GM18508 (cell line): ENCODE results near the gene SHMT2.

Experiments
- ATAC-seq: cut with Tn5 transposase; IDR thresholded peaks from one replicate; pipeline ENCODE4 v1.9.1; 2021; ENCODE audit warnings: moderate number of reproducible peaks; ENCODE audit not compliant: insufficient read depth, unreplicated experiment

Gene SHMT2

DNA sequence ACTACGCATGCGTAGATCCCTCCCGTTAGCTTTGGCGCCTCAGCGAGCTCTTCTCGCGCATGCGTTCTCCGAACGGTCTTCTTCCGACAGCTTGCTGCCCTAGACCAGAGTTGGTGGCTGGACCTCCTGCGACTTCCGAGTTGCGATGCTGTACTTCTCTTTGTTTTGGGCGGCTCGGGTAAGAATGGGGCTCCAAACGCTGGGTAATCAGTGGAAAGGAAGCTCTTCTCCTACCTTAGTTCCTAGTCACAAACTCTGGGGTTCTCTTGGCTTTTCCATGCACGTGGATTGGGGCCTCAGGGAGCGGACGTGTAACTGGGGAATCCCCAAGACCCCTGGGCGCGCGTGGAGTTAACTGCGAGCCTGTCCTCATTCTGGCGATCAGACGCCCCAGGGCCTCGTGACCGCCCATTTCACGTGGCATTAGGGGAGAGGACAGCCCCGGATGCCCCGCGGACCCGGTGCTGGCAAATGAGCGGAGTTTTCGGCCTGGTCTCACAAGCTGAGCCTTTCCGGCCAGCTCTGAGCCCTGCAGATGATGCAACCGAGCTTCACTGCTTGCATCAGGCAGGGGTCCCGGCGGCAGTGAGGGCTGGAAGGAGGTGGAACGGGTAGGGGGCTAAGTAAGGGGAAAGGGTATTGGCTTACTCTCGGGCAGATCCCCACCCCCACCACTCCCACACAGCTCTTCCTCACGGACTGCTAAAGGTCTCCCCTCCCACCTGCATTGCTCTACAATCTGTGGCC, at the start of gene SHMT2:
Gene SHMT2, plus strand, starts transcription at position 78 of the 747 bp plus-strand sequence. Its CDS starts 68 bp downstream, at position 146.
- ATAC-seq: no peak

DNA sequence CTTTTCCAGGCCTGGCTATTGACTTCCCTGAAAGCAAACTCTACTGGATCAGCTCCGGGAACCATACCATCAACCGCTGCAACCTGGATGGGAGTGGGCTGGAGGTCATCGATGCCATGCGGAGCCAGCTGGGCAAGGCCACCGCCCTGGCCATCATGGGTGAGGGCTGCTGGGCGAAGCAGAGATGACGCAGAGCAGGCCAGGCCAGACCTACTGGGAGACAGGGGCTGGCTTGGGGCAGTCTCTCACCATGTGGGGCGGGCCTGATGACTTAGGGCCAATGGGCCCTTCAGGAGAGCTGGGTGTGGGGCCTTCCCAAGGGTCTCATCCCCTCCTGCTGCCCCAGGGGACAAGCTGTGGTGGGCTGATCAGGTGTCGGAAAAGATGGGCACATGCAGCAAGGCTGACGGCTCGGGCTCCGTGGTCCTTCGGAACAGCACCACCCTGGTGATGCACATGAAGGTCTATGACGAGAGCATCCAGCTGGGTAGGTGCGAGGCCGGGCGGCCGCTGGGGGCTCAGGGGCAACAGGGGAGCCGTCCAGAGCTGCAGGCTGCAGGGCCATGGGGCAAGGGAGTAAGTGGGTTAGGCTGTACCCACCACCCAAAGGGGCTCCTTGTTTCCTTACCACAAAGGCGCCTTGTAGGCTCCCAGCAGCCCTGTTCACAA, 49.1 kb upstream of the SHMT2 start:
- no peak for ATAC-seq

DNA sequence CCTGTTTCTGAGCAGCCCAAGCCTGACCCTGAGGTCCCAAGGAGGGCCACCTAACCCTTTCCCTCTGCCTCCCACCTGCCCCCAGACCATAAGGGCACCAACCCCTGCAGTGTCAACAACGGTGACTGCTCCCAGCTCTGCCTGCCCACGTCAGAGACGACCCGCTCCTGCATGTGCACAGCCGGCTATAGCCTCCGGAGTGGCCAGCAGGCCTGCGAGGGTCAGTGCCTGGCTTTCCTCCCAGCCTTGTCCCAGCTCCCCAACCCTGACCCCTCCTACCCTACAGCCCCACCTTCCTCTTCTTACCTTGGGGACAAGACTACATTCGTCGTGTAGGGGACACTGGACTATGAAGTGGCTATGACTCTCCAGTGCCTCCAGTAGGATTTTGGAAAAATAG, 48.4 kb upstream of the SHMT2 start:
- no peak for ATAC-seq

DNA sequence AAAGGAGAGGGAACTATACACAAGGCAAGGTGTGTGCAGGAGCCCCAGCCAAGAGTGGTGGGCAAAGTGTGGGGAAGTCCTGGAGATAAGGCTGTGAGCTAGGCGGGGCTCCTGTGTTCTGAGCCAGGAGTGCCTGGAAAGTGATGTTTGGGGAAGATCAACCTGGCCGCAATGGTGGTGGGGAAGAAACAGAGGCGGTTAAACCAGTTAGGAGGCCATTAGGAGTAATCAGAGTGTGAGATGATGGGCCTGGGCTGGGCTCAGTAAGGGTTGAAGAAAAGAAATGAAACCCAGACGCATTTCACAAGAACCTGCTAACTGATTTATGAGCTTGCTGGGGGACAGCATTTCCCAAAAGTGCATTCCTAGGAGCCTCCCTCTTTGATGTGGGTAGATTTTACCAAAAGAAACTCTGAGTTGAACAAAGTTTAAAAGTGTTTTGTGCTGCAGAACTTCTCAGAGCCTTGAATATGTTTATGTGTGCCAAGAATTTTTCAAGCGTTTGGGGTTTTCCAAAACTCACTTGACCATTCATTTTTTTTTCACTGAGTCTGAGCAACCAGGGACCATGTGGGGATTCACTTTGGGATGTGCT, 47.9 kb upstream of the SHMT2 start:
- no peak for ATAC-seq

DNA sequence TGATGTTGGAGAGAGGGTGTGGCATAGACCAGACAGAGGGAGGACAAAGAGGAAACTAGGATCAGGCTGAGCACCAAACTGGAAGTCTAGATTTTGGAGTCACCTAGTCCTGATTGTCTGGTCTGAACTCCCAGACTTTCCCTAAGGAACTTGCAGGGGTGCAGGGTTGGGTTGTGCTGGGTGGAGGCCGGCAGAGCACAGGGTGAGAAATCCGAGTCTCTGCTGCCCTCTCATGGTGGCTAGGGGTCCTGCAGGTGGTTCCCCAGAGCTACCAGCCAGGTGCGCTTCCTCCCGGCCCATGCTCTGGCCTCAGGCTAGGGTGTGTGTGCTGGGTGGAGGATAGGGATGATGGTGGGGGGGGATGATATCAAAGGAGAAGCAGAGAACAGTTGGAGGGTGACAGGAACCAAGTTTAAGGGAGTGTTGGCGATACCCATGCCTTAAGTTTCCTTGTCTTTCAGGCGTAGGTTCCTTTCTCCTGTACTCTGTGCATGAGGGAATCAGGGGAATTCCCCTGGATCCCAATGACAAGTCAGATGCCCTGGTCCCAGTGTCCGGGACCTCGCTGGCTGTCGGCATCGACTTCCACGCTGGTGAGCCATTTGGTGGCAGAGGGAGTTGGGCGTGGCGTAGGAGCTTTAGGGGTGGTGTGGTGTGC, 46.5 kb upstream of the SHMT2 start:
- ATAC-seq: no peak

DNA sequence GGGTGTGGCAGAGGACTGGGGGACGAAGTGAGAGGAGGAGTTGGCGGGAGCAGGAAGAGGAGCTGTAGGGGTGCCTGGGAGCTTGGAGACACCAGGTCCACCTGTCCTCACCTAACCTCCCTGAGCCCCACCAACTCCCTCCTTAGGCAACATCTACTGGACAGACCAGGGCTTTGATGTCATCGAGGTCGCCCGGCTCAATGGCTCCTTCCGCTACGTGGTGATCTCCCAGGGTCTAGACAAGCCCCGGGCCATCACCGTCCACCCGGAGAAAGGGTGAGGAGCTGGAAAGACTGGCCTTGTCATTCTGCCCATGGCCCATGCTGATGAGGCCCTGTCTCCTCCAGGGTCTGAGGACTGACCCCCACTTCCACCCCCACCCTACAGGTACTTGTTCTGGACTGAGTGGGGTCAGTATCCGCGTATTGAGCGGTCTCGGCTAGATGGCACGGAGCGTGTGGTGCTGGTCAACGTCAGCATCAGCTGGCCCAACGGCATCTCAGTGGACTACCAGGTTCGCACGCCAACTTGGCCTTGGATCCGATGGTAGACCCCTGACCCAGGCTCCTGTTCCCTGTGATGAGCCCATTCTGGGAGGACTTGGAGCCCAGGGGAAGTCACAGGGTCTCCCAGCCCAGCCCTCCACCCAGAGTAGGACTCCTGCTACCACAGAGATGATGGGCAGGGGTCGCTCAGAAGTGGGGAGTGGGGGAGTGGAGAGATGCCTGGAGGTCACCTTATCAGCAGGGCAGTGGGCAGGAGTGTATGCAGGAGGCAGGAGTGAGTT, 45.4 kb upstream of the SHMT2 start:
- ATAC-seq: no peak

DNA sequence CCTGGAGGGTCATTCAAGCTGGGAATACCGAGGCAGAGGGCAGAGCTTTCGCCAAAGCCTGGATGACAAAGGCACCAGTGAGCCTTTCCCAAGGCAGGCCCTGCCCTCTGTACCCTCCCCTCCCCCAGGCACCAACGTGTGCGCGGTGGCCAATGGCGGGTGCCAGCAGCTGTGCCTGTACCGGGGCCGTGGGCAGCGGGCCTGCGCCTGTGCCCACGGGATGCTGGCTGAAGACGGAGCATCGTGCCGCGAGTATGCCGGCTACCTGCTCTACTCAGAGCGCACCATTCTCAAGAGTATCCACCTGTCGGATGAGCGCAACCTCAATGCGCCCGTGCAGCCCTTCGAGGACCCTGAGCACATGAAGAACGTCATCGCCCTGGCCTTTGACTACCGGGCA, 44.1 kb upstream of the SHMT2 start:
- ATAC-seq: no peak

DNA sequence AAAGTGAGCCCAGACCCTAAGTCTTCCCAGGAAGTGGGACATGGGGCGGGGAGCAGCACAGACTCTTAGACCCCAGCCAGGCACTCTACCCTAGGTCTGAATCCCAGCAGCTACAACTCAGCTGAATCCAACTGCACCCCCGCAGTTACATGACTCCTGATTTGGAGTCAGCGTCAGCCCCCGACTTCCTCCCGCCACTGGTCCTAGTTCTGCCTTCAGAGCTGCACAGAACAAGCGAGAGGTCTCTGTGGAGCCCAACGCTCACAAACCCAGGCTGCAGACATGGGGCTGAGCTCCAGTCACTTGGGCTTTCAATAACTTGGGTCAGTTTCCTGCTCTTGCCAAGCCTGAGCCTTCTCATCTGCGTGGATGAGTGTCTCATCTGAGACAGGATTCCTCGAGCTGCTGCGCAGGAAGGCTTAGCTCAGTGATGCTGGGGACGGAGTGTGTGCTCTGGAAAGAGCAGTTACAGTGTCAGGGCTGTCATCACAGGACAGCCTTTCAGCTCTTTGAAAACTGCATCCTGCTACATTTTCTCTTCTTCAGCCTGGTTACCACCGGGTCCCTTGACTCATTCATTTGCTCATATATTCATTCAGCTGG, 43.5 kb upstream of the SHMT2 start:
- no peak for ATAC-seq

DNA sequence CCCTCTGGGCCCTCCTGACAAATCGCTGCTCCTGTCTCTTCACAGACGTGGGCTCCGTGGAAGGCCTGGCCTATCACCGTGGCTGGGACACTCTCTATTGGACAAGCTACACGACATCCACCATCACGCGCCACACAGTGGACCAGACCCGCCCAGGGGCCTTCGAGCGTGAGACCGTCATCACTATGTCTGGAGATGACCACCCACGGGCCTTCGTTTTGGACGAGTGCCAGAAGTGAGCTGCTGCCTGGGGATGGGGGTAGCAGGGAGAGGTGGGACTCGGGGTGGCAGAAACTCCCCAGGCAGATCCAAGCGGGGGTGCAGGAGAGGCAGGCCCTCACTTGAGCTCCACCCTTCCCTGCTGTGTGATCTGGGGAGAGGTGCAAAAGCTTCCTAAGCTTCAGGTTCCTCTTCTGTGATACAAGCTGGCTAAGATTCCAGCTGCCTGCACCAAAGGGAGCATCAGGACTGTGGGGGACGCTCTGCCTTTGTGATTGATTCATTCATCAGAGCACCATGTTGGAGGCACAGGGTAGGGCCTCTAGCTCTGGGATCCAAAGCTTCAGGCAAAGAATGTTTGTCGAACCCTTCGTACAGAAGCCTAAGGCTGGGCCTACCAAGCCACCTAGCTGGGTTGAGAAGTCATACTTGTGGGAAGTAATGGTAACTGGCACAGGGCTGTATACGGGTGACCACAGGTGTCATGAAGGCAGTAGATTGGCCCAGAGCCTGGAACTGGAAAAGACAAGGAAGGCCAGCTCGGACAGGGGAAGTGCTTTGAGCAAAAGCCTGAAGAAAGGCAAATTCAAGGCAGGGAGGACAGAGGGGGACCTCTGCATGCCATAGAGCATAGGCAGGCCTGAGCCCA, 42.1 kb upstream of the SHMT2 start:
- no peak for ATAC-seq

DNA sequence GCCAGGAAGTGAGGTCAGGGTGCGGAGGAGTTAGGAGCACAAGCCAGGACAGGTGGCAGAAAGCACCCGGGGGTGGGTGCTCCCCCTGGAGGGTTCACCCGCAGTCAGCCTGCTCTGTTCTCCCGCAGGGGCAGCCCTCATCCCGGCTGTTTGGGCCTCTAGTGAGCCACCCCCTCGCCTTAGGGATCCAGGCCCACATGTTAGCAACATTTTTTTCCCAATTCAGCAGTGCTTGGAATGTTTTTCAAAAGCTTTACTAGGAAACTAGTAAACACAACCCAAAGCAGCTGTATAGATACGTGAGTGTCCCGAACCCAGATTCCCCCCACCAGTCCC, 41.5 kb upstream of the SHMT2 start:
- ATAC-seq: no peak

DNA sequence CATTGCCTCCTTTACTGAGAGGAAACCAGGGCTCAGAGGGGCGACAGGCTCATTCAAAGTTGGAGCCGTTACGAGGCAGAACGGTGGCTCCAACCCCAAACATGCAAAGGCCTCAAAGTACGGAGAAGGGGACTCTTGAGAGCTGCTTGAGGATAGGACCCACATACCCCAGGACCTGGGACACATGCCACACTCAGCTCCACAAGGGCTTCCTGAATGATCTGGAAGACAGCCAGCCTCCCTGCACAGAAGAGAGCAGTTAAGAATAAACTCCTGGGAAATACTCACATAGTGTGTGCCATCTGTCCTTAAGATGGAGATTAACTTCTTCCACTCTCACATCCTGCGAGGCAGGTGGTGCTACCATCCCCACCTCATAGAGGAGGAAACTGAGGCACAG, 39.5 kb upstream of the SHMT2 start:
- ATAC-seq: no peak

DNA sequence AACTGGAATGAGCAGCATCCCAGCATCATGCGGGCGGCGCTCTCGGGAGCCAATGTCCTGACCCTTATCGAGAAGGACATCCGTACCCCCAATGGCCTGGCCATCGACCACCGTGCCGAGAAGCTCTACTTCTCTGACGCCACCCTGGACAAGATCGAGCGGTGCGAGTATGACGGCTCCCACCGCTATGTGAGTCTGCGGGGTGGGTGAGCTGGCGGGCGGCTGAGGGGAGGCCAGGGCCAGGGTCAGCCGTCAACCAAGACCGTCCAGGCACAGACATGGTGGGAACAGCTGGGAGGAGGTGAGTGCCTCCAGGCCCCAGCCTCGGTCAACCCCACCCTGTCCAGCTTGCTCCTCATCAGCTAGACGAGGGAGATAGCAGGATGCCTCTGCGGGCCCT, 38.7 kb upstream of the SHMT2 start:
- no peak for ATAC-seq

DNA sequence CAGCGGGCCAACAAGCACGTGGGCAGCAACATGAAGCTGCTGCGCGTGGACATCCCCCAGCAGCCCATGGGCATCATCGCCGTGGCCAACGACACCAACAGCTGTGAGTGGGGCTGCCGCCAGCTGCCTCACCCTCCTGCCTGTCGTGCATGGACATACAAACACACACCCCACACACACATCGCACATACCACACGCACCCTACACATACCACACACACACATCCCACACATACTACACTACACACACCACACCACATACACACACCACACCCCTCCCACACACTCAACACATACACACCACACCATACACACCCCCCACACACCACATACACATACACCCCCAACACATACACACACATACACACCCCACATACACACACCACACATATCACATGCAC, 38.1 kb upstream of the SHMT2 start:
- no peak for ATAC-seq

DNA sequence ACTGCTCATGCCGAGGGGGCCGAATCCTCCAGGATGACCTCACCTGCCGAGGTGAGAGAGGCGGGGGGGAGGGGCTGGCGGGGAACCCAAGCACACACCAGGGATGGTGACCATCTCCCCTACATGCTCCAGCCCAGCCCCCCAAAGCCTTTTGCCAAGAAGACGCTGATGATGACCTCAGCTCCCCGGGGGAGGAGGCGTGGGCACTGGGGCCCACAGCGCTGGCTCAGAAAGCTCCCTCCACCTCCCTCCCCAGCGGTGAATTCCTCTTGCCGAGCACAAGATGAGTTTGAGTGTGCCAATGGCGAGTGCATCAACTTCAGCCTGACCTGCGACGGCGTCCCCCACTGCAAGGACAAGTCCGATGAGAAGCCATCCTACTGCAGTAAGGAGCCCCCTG, 36.6 kb upstream of the SHMT2 start:
- no peak for ATAC-seq

DNA sequence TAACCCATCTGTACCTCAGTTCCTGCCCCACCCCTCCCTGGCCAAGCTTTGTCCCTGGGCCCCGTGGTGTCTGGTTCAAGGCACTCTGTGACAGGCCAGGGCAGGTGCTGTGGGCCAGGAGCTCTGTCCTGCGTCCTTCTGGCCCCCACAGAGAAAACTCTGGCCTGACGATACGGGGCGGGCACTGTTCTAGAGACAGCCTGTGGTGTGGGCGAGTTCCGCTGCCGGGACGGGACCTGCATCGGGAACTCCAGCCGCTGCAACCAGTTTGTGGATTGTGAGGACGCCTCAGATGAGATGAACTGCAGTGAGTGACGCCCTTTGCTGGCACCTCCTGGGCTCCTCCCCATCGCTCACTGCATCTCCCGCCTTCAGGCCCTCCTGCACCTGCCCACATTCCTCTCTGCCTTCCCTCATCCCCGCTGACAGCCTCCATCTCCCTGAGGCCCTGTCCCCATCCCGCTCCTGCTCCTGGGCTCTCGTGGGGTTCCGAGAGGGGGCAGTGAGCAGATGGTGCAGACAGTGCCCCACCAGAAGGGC, 35.7 kb upstream of the SHMT2 start:
- no peak for ATAC-seq

DNA sequence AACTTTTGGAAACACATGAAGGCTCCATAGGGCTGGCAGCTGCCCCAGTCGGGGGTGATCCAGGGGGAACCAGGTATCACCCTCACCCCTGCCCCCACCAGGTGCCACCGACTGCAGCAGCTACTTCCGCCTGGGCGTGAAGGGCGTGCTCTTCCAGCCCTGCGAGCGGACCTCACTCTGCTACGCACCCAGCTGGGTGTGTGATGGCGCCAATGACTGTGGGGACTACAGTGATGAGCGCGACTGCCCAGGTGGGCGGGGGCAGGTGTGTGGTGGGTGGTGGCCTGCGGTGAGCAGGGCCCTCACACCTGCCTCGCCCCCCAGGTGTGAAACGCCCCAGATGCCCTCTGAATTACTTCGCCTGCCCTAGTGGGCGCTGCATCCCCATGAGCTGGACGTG, 35.3 kb upstream of the SHMT2 start:
- ATAC-seq: no peak

DNA sequence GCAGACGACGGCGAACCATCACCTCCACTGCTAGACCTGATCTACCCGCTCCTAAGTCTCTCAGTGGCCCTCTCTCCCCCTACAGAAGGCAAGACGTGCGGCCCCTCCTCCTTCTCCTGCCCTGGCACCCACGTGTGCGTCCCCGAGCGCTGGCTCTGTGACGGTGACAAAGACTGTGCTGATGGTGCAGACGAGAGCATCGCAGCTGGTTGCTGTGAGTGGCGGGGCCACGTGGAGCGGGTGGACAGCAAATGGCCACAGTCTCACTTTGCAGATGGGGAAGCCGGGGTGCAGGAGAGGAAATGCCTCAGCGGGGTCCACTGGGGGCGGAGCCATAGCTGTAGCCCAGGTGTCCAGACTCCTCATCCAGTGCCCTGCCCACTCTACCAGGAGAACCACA, 34.3 kb upstream of the SHMT2 start:
- ATAC-seq: no peak

DNA sequence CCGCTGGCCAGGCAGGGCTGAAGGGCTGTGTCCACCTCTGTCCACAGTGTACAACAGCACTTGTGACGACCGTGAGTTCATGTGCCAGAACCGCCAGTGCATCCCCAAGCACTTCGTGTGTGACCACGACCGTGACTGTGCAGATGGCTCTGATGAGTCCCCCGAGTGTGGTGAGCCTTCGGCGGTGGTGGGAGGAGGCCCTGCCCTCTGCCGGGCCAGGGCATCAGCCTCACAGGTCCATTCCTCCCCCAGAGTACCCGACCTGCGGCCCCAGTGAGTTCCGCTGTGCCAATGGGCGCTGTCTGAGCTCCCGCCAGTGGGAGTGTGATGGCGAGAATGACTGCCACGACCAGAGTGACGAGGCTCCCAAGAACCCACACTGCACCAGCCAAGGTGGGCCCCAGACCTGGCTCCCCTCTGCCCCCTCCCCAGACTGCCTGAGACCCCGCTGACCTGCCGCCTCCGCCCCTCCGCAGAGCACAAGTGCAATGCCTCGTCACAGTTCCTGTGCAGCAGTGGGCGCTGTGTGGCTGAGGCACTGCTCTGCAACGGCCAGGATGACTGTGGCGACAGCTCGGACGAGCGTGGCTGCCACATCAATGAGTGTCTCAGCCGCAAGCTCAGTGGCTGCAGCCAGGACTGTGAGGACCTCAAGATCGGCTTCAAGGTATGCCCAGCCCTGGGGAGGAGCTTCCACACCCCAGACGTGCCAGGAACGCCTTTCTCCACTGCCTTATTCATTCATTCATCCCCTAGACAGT, 33.7 kb upstream of the SHMT2 start:
- no peak for ATAC-seq
